Chondrocyte (in vitro differentiated cells): Measurements from ENCODE around the gene SATB2. TPM values are rescaled to one million over a fixed set of nuclear protein-coding genes. Genes with fewer than 3 reads are reported as not detected.

ENCODE experiments used
- DNase-seq: peaks from one replicate; pipeline ENCODE4 v3.0.0; 2021; ENCODE audit warnings: mixed read lengths, low spot score
- H3K27ac Mint-ChIP-seq: one replicate; pipeline ENCODE4 v1.8.0; 2021; ENCODE audit warnings: mild to moderate bottlenecking, moderate library complexity, mixed read lengths; ENCODE audit not compliant: unreplicated experiment
- H3K27me3 Mint-ChIP-seq: 2 replicates; pipeline ENCODE4 v1.8.0; 2021; ENCODE audit warnings: low read depth, mixed read lengths
- H3K36me3 Mint-ChIP-seq: 2 replicates; pipeline ENCODE4 v1.8.0; 2021; ENCODE audit warnings: low read depth, mixed read lengths
- H3K4me1 Mint-ChIP-seq: 2 replicates; pipeline ENCODE4 v1.8.0; 2021; ENCODE audit warnings: low read depth, mild to moderate bottlenecking, mixed read lengths
- H3K4me3 Mint-ChIP-seq: one replicate; pipeline ENCODE4 v1.8.0; 2021; ENCODE audit warnings: mild to moderate bottlenecking, moderate library complexity, mixed read lengths; ENCODE audit not compliant: unreplicated experiment
- H3K9me3 Mint-ChIP-seq: 2 replicates; pipeline ENCODE4 v1.8.0; 2021; ENCODE audit warnings: low read depth, mixed read lengths
- total RNA-seq: library from RNA; stranded (reverse); gene quantifications from 3 replicates; pipeline ENCODE4 v1.2.1, GENCODE V29; 2021
- TF ChIP-seq, protein P1 (sequence below): fragments of 200-600 bp; sonication (generic); IDR thresholded peaks from 2 replicates; pipeline ENCODE4 v1.5.0; 2021; ENCODE audit warnings: antibody characterized with exemption, mild to moderate bottlenecking, moderate library complexity

SATB2 gene
- total RNA-seq, 1 donor from 2014 or later = 11.6 TPM

- no peak for DNase-seq
- Mint-ChIP-seq H3K36me3 (peaks cover 3% of the 10 kb centered on the region), H3K4me3 (no peak overlapping the region), H3K4me1 (no peaks in the 10 kb centered on the region), H3K27me3 (no peaks in the 10 kb centered on the region), H3K9me3 (peaks cover 6% of the 10 kb centered on the region), H3K27ac (no peak overlapping the region)
- TF ChIP-seq, protein P1, sequence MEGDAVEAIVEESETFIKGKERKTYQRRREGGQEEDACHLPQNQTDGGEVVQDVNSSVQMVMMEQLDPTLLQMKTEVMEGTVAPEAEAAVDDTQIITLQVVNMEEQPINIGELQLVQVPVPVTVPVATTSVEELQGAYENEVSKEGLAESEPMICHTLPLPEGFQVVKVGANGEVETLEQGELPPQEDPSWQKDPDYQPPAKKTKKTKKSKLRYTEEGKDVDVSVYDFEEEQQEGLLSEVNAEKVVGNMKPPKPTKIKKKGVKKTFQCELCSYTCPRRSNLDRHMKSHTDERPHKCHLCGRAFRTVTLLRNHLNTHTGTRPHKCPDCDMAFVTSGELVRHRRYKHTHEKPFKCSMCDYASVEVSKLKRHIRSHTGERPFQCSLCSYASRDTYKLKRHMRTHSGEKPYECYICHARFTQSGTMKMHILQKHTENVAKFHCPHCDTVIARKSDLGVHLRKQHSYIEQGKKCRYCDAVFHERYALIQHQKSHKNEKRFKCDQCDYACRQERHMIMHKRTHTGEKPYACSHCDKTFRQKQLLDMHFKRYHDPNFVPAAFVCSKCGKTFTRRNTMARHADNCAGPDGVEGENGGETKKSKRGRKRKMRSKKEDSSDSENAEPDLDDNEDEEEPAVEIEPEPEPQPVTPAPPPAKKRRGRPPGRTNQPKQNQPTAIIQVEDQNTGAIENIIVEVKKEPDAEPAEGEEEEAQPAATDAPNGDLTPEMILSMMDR = no peak
Observed at GRCh38 chr2:199341123-199341522, 116.6 kb downstream of the SATB2 start.

GRCh38 chr2:199339891-199340605 is 117.7 kb downstream of the SATB2 start:
- H3K36me3 Mint-ChIP-seq = peaks cover 1% of the 10 kb centered on the region
- peaks cover 6% of the 10 kb centered on the region for H3K9me3 Mint-ChIP-seq
- no peak for DNase-seq
- TF ChIP-seq, protein P1 = no peak
- no peaks in the 10 kb centered on the region for H3K27me3 Mint-ChIP-seq
- no peaks in the 10 kb centered on the region for H3K4me1 Mint-ChIP-seq
- no peak overlapping the region for H3K4me3 Mint-ChIP-seq
- no peak overlapping the region for H3K27ac Mint-ChIP-seq

DNA sequence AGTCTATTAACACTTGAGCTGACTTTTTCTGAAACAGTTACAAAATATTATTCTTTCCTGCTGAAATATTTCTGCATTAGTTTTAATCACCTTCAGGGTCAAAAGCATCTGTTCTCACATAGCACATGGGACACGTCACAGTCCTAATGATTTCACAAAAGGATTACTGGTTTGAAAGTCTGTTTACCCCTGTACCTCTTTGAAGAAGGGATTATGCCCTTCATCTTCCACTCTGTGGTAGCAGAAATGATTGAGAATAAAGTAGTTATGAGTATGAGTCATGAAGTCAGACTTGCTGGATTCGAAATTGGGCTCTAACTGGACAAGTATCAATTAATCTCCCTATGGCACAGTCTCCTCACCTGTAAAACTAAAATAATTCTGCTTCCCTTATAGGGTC is 121.2 kb downstream of the SATB2 start:
- H3K4me3 Mint-ChIP-seq = no peak overlapping the region
- H3K9me3 Mint-ChIP-seq = no peaks in the 10 kb centered on the region
- H3K4me1 Mint-ChIP-seq = no peaks in the 10 kb centered on the region
- H3K27me3 Mint-ChIP-seq = no peaks in the 10 kb centered on the region
- H3K27ac Mint-ChIP-seq = no peak overlapping the region
- DNase-seq = no peak
- peaks cover 1% of the 10 kb centered on the region for H3K36me3 Mint-ChIP-seq
- TF ChIP-seq, protein P1 = no peak

DNA sequence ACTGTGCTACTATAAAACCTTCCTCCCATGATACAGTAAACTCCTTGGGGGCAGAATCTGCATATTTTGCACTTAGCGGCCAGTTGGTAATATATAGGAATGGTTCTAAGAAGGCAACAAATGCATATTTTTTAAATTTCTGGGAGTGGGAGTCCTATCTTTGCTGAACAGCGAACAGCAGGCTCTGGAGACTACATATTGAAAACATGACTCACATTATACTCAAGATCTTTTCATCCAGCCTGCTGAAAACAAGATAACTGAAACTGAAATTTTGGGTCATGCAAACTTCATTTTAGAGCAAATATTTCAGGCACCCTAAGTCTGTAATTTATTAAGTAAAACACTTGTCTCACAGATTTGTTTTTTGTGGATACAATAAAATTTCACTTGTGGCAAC is 122.2 kb downstream of the SATB2 start:
- no peak for DNase-seq
- no peaks in the 10 kb centered on the region for H3K27me3 Mint-ChIP-seq

GRCh38 chr2:199329466-199329865 is 128.3 kb downstream of the SATB2 start:
- no peak overlapping the region for H3K4me3 Mint-ChIP-seq
- no peaks in the 10 kb centered on the region for H3K4me1 Mint-ChIP-seq
- TF ChIP-seq, protein P1 = no peak
- H3K27me3 Mint-ChIP-seq = no peaks in the 10 kb centered on the region
- H3K9me3 Mint-ChIP-seq = no peaks in the 10 kb centered on the region
- H3K27ac Mint-ChIP-seq = no peak overlapping the region
- H3K36me3 Mint-ChIP-seq = peaks cover 10% of the 10 kb centered on the region
- no peak for DNase-seq

More for the DNA sequence above, 122.2 kb downstream of the SATB2 start:
- H3K4me1 Mint-ChIP-seq = no peaks in the 10 kb centered on the region
- H3K27ac Mint-ChIP-seq = no peak overlapping the region
- peaks cover 1% of the 10 kb centered on the region for H3K36me3 Mint-ChIP-seq
- no peaks in the 10 kb centered on the region for H3K9me3 Mint-ChIP-seq
- TF ChIP-seq, protein P1 = no peak
- H3K4me3 Mint-ChIP-seq = no peak overlapping the region
